K562 (cell line): ENCODE results near the gene KBTBD3.

Source experiments
- NR2C2 ChIP-seq, 2 experiments: fragments of 200-800 bp in 1 of 2; sonication (Bioruptor generic) in 1 of 2; sonication (generic) in 1 of 2; formaldehyde crosslinking in 1 of 2; IDR thresholded peaks; 2 replicates each; pipeline versions ENCODE4 v1.6.1 to v1.8.0; 2016 to 2022; ENCODE audit warnings: mild to moderate bottlenecking in 1 of 2, missing compliant biosample characterization in 1 of 2, missing genetic modification characterization in 1 of 2, missing genetic modification reagents in 1 of 2
- POLR2A ChIP-seq: fragments of 450-650 bp; conservative IDR thresholded peaks from 2 replicates; pipeline ENCODE4 v1.6.1; 2016

DNA sequence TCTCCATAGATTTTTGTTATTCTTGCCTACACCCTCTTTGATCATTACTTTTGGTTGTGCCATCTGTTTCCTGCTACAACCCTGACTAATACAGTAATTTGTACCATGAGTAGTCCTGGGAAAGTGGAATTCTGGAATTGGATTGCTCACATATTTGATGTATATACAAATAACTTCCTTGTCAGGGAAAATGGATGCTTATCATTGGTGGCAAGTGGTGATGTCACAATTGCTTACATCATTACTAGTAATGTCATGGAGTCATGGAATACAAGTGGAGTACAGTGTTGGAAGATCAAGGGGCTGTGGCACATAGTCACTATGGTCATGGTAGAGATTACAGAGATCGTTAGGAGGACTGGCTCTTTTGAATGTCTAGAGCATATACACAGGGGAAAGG lies 24.7 kb upstream of the KBTBD3 start:
- TF ChIP-seq NR2C2 (CRISPR knock-in tag; IDR thresholded peaks at IDR 0.05), result no peak
- no peak for TF ChIP-seq NR2C2 (tag; IDR thresholded peaks at IDR 0.05)
- no peak for TF ChIP-seq POLR2A
